Measurements from ENCODE around the gene PCED1B.
A peak's percentile ranks its signal among the peaks of the same experiment; 100 is the strongest.
"Not testable (repeated sequence)": the region's sequence is repeated elsewhere in the genome, so short reads cannot be mapped to it uniquely, and the experiment has no call there.

The PCED1B gene

GRCh38 chr12:47214001-47214619 is 134.7 kb downstream of the PCED1B start:
- Mint-ChIP-seq H3K9me3 (no peaks in the 10 kb centered on the region), H3K36me3 (ENCODE audit: low read depth) (peaks cover 1% of the 10 kb centered on the region), H3K27ac (no peak overlapping the region), H3K4me3 (no peak overlapping the region), H3K27me3 (no peaks in the 10 kb centered on the region), H3K4me1 (ENCODE audit: low read depth) (peaks cover 49% of the 10 kb centered on the region)
- intact Hi-C loops (cut with micrococcal nuclease), result no loop called here

- Mint-ChIP-seq H3K27ac (peak overlapping the region; percentile 85), H3K4me3 (peak overlapping the region; percentile 61), H3K27me3 (no peaks in the 10 kb centered on the region), H3K4me1 (ENCODE audit: low read depth) (peaks cover 45% of the 10 kb centered on the region), H3K9me3 (no peaks in the 10 kb centered on the region), H3K36me3 (ENCODE audit: low read depth) (no peaks in the 10 kb centered on the region)
- intact Hi-C loops (cut with micrococcal nuclease), result loop anchor here (5.0 kb wide), 2 partner anchors 63 to 183 kb away; no protein-coding TSS in a partner anchor
Measured at GRCh38 chr12:47214771-47215170, 135.3 kb downstream of the PCED1B start.

GRCh38 chr12:47216150-47216677 is 136.8 kb downstream of the PCED1B start:
- no peaks in the 10 kb centered on the region for H3K27me3 Mint-ChIP-seq
- H3K27ac Mint-ChIP-seq, result peak overlapping the region; percentile 85
- H3K4me1 Mint-ChIP-seq (ENCODE audit: low read depth), result peaks cover 48% of the 10 kb centered on the region
- H3K4me3 Mint-ChIP-seq, result peak overlapping the region; percentile 64
- H3K9me3 Mint-ChIP-seq, result no peaks in the 10 kb centered on the region
- intact Hi-C loops (cut with micrococcal nuclease), result loop anchor here (5.0 kb wide), 2 partner anchors 61 to 181 kb away; no protein-coding TSS in a partner anchor
- H3K36me3 Mint-ChIP-seq (ENCODE audit: low read depth), result no peaks in the 10 kb centered on the region

GRCh38 chr12:47217595-47217869 is 138.1 kb downstream of the PCED1B start:
- Mint-ChIP-seq H3K4me3 (peak overlapping the region; percentile 71), H3K27ac (peak overlapping the region; percentile 85), H3K4me1 (ENCODE audit: low read depth) (peaks cover 41% of the 10 kb centered on the region)
- intact Hi-C loops (cut with micrococcal nuclease), result loop anchor here (5.0 kb wide), 2 partner anchors 60 to 180 kb away; no protein-coding TSS in a partner anchor
- not testable (repeated sequence) for H3K9me3 Mint-ChIP-seq; H3K27me3 Mint-ChIP-seq; H3K36me3 Mint-ChIP-seq (ENCODE audit: low read depth)

GRCh38 chr12:47218191-47218654 is 138.8 kb downstream of the PCED1B start:
- intact Hi-C loops (cut with micrococcal nuclease), result loop anchor here (5.0 kb wide), 2 partner anchors 59 to 179 kb away; no protein-coding TSS in a partner anchor
- Mint-ChIP-seq H3K4me1 (ENCODE audit: low read depth) (peaks cover 48% of the 10 kb centered on the region), H3K9me3 (no peaks in the 10 kb centered on the region), H3K27ac (peak overlapping the region; percentile 71), H3K4me3 (peak overlapping the region; percentile 43), H3K36me3 (ENCODE audit: low read depth) (no peaks in the 10 kb centered on the region), H3K27me3 (no peaks in the 10 kb centered on the region)

GRCh38 chr12:47219243-47219642 is 139.8 kb downstream of the PCED1B start:
- no peaks in the 10 kb centered on the region for H3K36me3 Mint-ChIP-seq (ENCODE audit: low read depth)
- no peak overlapping the region for H3K4me3 Mint-ChIP-seq
- intact Hi-C loops (cut with micrococcal nuclease), result loop anchor here (5.0 kb wide), 2 partner anchors 58 to 178 kb away; no protein-coding TSS in a partner anchor

GRCh38 chr12:47221256-47222023 is 142.0 kb downstream of the PCED1B start:
- Mint-ChIP-seq H3K9me3 (no peaks in the 10 kb centered on the region), H3K4me3 (no peak overlapping the region), H3K27me3 (no peaks in the 10 kb centered on the region), H3K4me1 (ENCODE audit: low read depth) (peaks cover 39% of the 10 kb centered on the region), H3K36me3 (ENCODE audit: low read depth) (peaks cover 11% of the 10 kb centered on the region), H3K27ac (no peak overlapping the region)
- intact Hi-C loops (cut with micrococcal nuclease), result loop anchor here (10.0 kb wide), 1 partner anchor 83 kb away; no protein-coding TSS in a partner anchor

More at GRCh38 chr12:47219243-47219642, 139.8 kb downstream of the PCED1B start:
- Mint-ChIP-seq H3K4me1 (ENCODE audit: low read depth) (peaks cover 57% of the 10 kb centered on the region), H3K9me3 (no peaks in the 10 kb centered on the region), H3K27ac (no peak overlapping the region), H3K27me3 (no peaks in the 10 kb centered on the region)

- H3K36me3 Mint-ChIP-seq (ENCODE audit: low read depth), result peaks cover 11% of the 10 kb centered on the region
- intact Hi-C loops (cut with micrococcal nuclease), result loop anchor here (10.0 kb wide), 1 partner anchor 82 kb away; no protein-coding TSS in a partner anchor
Measured at GRCh38 chr12:47222520-47223030, 143.2 kb downstream of the PCED1B start.

GRCh38 chr12:47223031-47223847 is 143.8 kb downstream of the PCED1B start:
- intact Hi-C loops (cut with micrococcal nuclease), result loop anchor here (10.0 kb wide), 1 partner anchor 82 kb away; no protein-coding TSS in a partner anchor
- H3K27ac Mint-ChIP-seq, result peak overlapping the region; percentile 72
- H3K27me3 Mint-ChIP-seq, result no peaks in the 10 kb centered on the region
- H3K36me3 Mint-ChIP-seq (ENCODE audit: low read depth), result peaks cover 11% of the 10 kb centered on the region
- H3K4me3 Mint-ChIP-seq, result peak overlapping the region; percentile 11
- peaks cover 23% of the 10 kb centered on the region for H3K4me1 Mint-ChIP-seq (ENCODE audit: low read depth)
- no peaks in the 10 kb centered on the region for H3K9me3 Mint-ChIP-seq

More at GRCh38 chr12:47222520-47223030, 143.2 kb downstream of the PCED1B start:
- Mint-ChIP-seq H3K27me3 (no peaks in the 10 kb centered on the region), H3K27ac (peak overlapping the region; percentile 72), H3K9me3 (no peaks in the 10 kb centered on the region), H3K4me1 (ENCODE audit: low read depth) (peaks cover 29% of the 10 kb centered on the region), H3K4me3 (peak overlapping the region; percentile 11)

- Mint-ChIP-seq H3K4me1 (ENCODE audit: low read depth) (peaks cover 21% of the 10 kb centered on the region), H3K9me3 (no peaks in the 10 kb centered on the region), H3K4me3 (peak overlapping the region; percentile 11), H3K27me3 (no peaks in the 10 kb centered on the region), H3K27ac (peak overlapping the region; percentile 72), H3K36me3 (ENCODE audit: low read depth) (peaks cover 11% of the 10 kb centered on the region)
- intact Hi-C loops (cut with micrococcal nuclease), result loop anchor here (10.0 kb wide), 1 partner anchor 81 kb away; no protein-coding TSS in a partner anchor
Measured at GRCh38 chr12:47223848-47224213, 144.4 kb downstream of the PCED1B start.

GRCh38 chr12:47224563-47225133 is 145.2 kb downstream of the PCED1B start:
- H3K27me3 Mint-ChIP-seq, result no peaks in the 10 kb centered on the region
- H3K4me3 Mint-ChIP-seq, result no peak overlapping the region

GRCh38 chr12:47225356-47225755 is 145.9 kb downstream of the PCED1B start:
- no peak overlapping the region for H3K4me3 Mint-ChIP-seq
- peaks cover 16% of the 10 kb centered on the region for H3K36me3 Mint-ChIP-seq (ENCODE audit: low read depth)
- intact Hi-C loops (cut with micrococcal nuclease), result loop anchor here (10.0 kb wide), 1 partner anchor 79 kb away; no protein-coding TSS in a partner anchor

More at GRCh38 chr12:47224563-47225133, 145.2 kb downstream of the PCED1B start:
- H3K27ac Mint-ChIP-seq, result no peak overlapping the region
- no peaks in the 10 kb centered on the region for H3K9me3 Mint-ChIP-seq
- peaks cover 21% of the 10 kb centered on the region for H3K4me1 Mint-ChIP-seq (ENCODE audit: low read depth)
- intact Hi-C loops (cut with micrococcal nuclease), result loop anchor here (10.0 kb wide), 1 partner anchor 80 kb away; no protein-coding TSS in a partner anchor
- H3K36me3 Mint-ChIP-seq (ENCODE audit: low read depth), result peaks cover 11% of the 10 kb centered on the region

GRCh38 chr12:47226199-47226598 is 146.8 kb downstream of the PCED1B start:
- H3K27ac Mint-ChIP-seq, result no peak overlapping the region
- no peaks in the 10 kb centered on the region for H3K9me3 Mint-ChIP-seq
- intact Hi-C loops (cut with micrococcal nuclease), result loop anchor here (10.0 kb wide), 1 partner anchor 79 kb away; no protein-coding TSS in a partner anchor
- H3K36me3 Mint-ChIP-seq (ENCODE audit: low read depth), result peaks cover 19% of the 10 kb centered on the region
- no peak overlapping the region for H3K4me3 Mint-ChIP-seq
- no peaks in the 10 kb centered on the region for H3K27me3 Mint-ChIP-seq
- peaks cover 15% of the 10 kb centered on the region for H3K4me1 Mint-ChIP-seq (ENCODE audit: low read depth)

More at GRCh38 chr12:47225356-47225755, 145.9 kb downstream of the PCED1B start:
- Mint-ChIP-seq H3K4me1 (ENCODE audit: low read depth) (peaks cover 20% of the 10 kb centered on the region), H3K9me3 (no peaks in the 10 kb centered on the region), H3K27me3 (no peaks in the 10 kb centered on the region), H3K27ac (no peak overlapping the region)

Data from dendritic cell treated with granulocyte-macrophage colony-stimulating factor and Interleukin-4, amounts not matched to agents 40 ng/mL and 50 ng/mL, for 4 days (primary cell).